H1 (cell line): ENCODE measurements around the gene C5orf24. TPM values are rescaled to one million over a fixed set of nuclear protein-coding genes. Genes with fewer than 3 reads are reported as not detected.

Source experiments
- CTCF ChIA-PET: fragments of 300-600 bp; sonication (Branson Sonifier 250); formaldehyde crosslinking; loops from one replicate; lab custom pipeline; 2021; ENCODE audit not compliant: partially characterized antibody; lab: Charles Lee
- POLR2A ChIA-PET: fragments of 300-600 bp; sonication (Branson Sonifier 250); formaldehyde crosslinking; loops from one replicate; lab custom pipeline; 2021; ENCODE audit warnings: inconsistent platforms; ENCODE audit not compliant: partially characterized antibody; lab: Charles Lee
- DNase-seq, 2 experiments: peaks; one replicate each; pipeline versions ENCODE4 v3.0.0 to v3.0.0-alpha.2; 2010 to 2022; ENCODE audit warnings: low spot score in 2 of 2, low read depth in 1 of 2, mixed read lengths in 1 of 2
- FAIRE-seq: peaks from 2 replicates; lab custom pipeline; 2011; peaks lifted over from hg19 to GRCh38; lab: Jason Lieb, UNC
- H2AFZ ChIP-seq: 2 replicates; pipeline ENCODE4 v1.8.1; 2012; ENCODE audit warnings: low read length, inconsistent platforms
- H2AK5ac ChIP-seq: 2 replicates; pipeline ENCODE4 v1.6.1; 2013; ENCODE audit warnings: low read depth, low read length
- H2BK120ac ChIP-seq: replicated peaks from 2 replicates; pipeline ENCODE3; 2013; ENCODE audit warnings: low read depth, low read length, inconsistent platforms
- H2BK12ac ChIP-seq: 2 replicates; pipeline ENCODE4 v1.6.1; 2013; ENCODE audit warnings: low read depth, low read length
- H2BK15ac ChIP-seq: 2 replicates; pipeline ENCODE4 v1.6.1; 2013; ENCODE audit warnings: low read length
- H2BK20ac ChIP-seq: 2 replicates; pipeline ENCODE4 v1.6.1; 2013; ENCODE audit warnings: low read length
- H2BK5ac ChIP-seq: 2 replicates; pipeline ENCODE4 v1.6.1; 2013; ENCODE audit warnings: low read depth, low read length
- H3K14ac ChIP-seq: 2 replicates; pipeline ENCODE4 v1.6.1; 2013; ENCODE audit warnings: inconsistent platforms; ENCODE audit not compliant: insufficient read length
- H3K18ac ChIP-seq: 2 replicates; pipeline ENCODE4 v1.6.1; 2013; ENCODE audit warnings: low read length; ENCODE audit errors: extremely low read depth
- H3K23ac ChIP-seq: 2 replicates; pipeline ENCODE4 v1.6.1; 2013; ENCODE audit warnings: inconsistent platforms; ENCODE audit not compliant: insufficient read length
- H3K23me2 ChIP-seq: 2 replicates; pipeline ENCODE4 v1.6.1; 2013; ENCODE audit warnings: low read depth, low read length
- H3K27ac ChIP-seq: 2 replicates; pipeline ENCODE4 v1.6.1; 2011; ENCODE audit warnings: low read depth, low read length, inconsistent platforms
- H3K27me3 ChIP-seq, 4 experiments: replicated peaks in 1 of 4; 1 replicate in 1 of 4; 2 replicates in 3 of 4; pipeline versions ENCODE4 v1.6.1 to v1.8.1; 2011 to 2013; ENCODE audit warnings: low read length in 3 of 4, mild to moderate bottlenecking in 3 of 4, inconsistent platforms in 2 of 4, mixed read lengths in 2 of 4, moderate library complexity in 1 of 4; ENCODE audit not compliant: control insufficient read depth in 3 of 4, insufficient read depth in 3 of 4; ENCODE audit errors: extremely low read depth in 1 of 4
- H3K36me3 ChIP-seq, 4 experiments: 2 replicates each; pipeline versions ENCODE4 v1.6.1 to v1.8.1; 2011 to 2013; ENCODE audit warnings: mild to moderate bottlenecking in 4 of 4, low read length in 3 of 4, moderate library complexity in 2 of 4, control low read depth in 1 of 4, inconsistent platforms in 1 of 4; ENCODE audit not compliant: insufficient read depth in 4 of 4, control insufficient read depth in 2 of 4
- H3K4ac ChIP-seq: replicated peaks from 2 replicates; pipeline ENCODE3; 2013; ENCODE audit warnings: low read length, low read depth, mixed read lengths, inconsistent platforms; ENCODE audit not compliant: insufficient read length
- H3K4me1 ChIP-seq, 4 experiments: replicated peaks in 1 of 4; 1 replicate in 1 of 4; 2 replicates in 3 of 4; pipeline versions ENCODE4 v1.6.1 to v1.8.1; 2011 to 2013; ENCODE audit warnings: low read length in 3 of 4, inconsistent platforms in 2 of 4, mixed read lengths in 1 of 4; ENCODE audit not compliant: insufficient read depth in 4 of 4, control insufficient read depth in 3 of 4
- H3K4me2 ChIP-seq, 2 experiments: 2 replicates each; pipeline versions ENCODE4 v1.6.1 to v1.8.1; 2011 to 2013; ENCODE audit warnings: low read depth in 2 of 2, low read length in 2 of 2, control low read depth in 1 of 2, inconsistent platforms in 1 of 2, mild to moderate bottlenecking in 1 of 2; ENCODE audit not compliant: insufficient read depth in 1 of 2
- H3K4me3 ChIP-seq, 4 experiments: fragments of 200-600, 300-600 bp in 1 of 4; sonication (generic), shearing (Covaris generic), sonication (Bioruptor Twin) in 1 of 4; 2 replicates each; pipeline versions ENCODE4 v1.5.1 to v1.8.1; 2011 to 2016; ENCODE audit warnings: low read length in 4 of 4, low read depth in 3 of 4, control low read depth in 2 of 4, inconsistent platforms in 2 of 4, mild to moderate bottlenecking in 2 of 4, mixed read lengths in 1 of 4, moderate library complexity in 1 of 4; ENCODE audit not compliant: insufficient read depth in 2 of 4; ENCODE audit errors: extremely low read depth in 1 of 4
- H3K56ac ChIP-seq: replicated peaks from 2 replicates; pipeline ENCODE3; 2013; ENCODE audit warnings: low read depth, mild to moderate bottlenecking, mixed read lengths, low read length, inconsistent platforms; ENCODE audit not compliant: insufficient read length
- H3K79me1 ChIP-seq: 2 replicates; pipeline ENCODE4 v1.6.1; 2013; ENCODE audit warnings: low read depth, low read length, control low read depth
- H3K79me2 ChIP-seq, 2 experiments: 2 replicates each; pipeline versions ENCODE4 v1.6.1 to v1.8.1; 2012 to 2013; ENCODE audit warnings: low read length in 2 of 2, mild to moderate bottlenecking in 2 of 2, inconsistent platforms in 1 of 2; ENCODE audit not compliant: insufficient read depth in 2 of 2, control insufficient read depth in 1 of 2
- H3K9ac ChIP-seq, 4 experiments: replicated peaks in 1 of 4; 1 replicate in 1 of 4; 2 replicates in 3 of 4; pipeline versions ENCODE4 v1.6.1 to v1.8.1; 2011 to 2013; ENCODE audit warnings: low read depth in 3 of 4, low read length in 3 of 4, control low read depth in 2 of 4, mild to moderate bottlenecking in 2 of 4, moderate library complexity in 2 of 4, inconsistent platforms in 1 of 4; ENCODE audit errors: extremely low read depth in 1 of 4
- H3K9me3 ChIP-seq, 2 experiments: 2 replicates each; pipeline versions ENCODE4 v1.6.1 to v1.8.1; 2012 to 2013; ENCODE audit warnings: mild to moderate bottlenecking in 2 of 2, moderate library complexity in 2 of 2, control low read depth in 1 of 2, inconsistent platforms in 1 of 2, low read depth in 1 of 2, low read length in 1 of 2, mixed read lengths in 1 of 2; ENCODE audit not compliant: insufficient read depth in 2 of 2
- H4K20me1 ChIP-seq, 2 experiments: replicated peaks in 1 of 2; 2 replicates each; pipeline versions ENCODE3 to v1.8.1; 2011 to 2013; ENCODE audit warnings: inconsistent platforms in 2 of 2, low read length in 2 of 2, mild to moderate bottlenecking in 1 of 2; ENCODE audit not compliant: insufficient read depth in 2 of 2, control insufficient read depth in 1 of 2
- H4K5ac ChIP-seq: 2 replicates; pipeline ENCODE4 v1.6.1; 2013; ENCODE audit warnings: low read length, low read depth, mixed read lengths, inconsistent platforms; ENCODE audit not compliant: insufficient read length
- H4K8ac ChIP-seq: 2 replicates; pipeline ENCODE4 v1.8.0; 2013; ENCODE audit warnings: mild to moderate bottlenecking, moderate library complexity, low read length, inconsistent platforms; ENCODE audit not compliant: insufficient read depth; ENCODE audit errors: extremely low read depth
- H4K91ac ChIP-seq: replicated peaks from 2 replicates; pipeline ENCODE3; 2013; ENCODE audit warnings: low read length, mixed read lengths, inconsistent platforms; ENCODE audit not compliant: insufficient read length
- ATF3 ChIP-seq: IDR thresholded peaks from 2 replicates; pipeline ENCODE4 v1.6.1; 2011; ENCODE audit warnings: low read depth, mild to moderate bottlenecking, low read length; ENCODE audit not compliant: insufficient read depth
- CTBP2 ChIP-seq: IDR thresholded peaks from 2 replicates; pipeline ENCODE4 v1.7.0; 2011; ENCODE audit warnings: borderline replicate concordance, mild to moderate bottlenecking, moderate library complexity, mixed read lengths, low read length; ENCODE audit not compliant: insufficient read depth, insufficient read length
- EGR1 ChIP-seq: IDR thresholded peaks from 2 replicates; pipeline ENCODE4 v1.6.1; 2011; ENCODE audit warnings: low read depth, low read length, borderline replicate concordance
- FOSL1 ChIP-seq: IDR thresholded peaks from 2 replicates; pipeline ENCODE4 v1.6.1; 2011; ENCODE audit warnings: mild to moderate bottlenecking, low read depth, low read length, moderate library complexity; ENCODE audit not compliant: insufficient read depth
- GTF2F1 ChIP-seq: IDR thresholded peaks from 2 replicates; pipeline ENCODE4 v1.6.1; 2012; ENCODE audit warnings: low read depth, low read length, improper control_type of control experiment, borderline replicate concordance
- KDM1A ChIP-seq: fragments of 200-600, 300-600 bp; sonication (generic); IDR thresholded peaks from 2 replicates; pipeline ENCODE4 v1.7.1; 2016; ENCODE audit warnings: mild to moderate bottlenecking, low read length, borderline replicate concordance
- POLR2A ChIP-seq, 2 experiments: IDR thresholded peaks; 1 replicate in 1 of 2; 2 replicates in 1 of 2; pipeline ENCODE4 v1.6.1; 2011; ENCODE audit warnings: low read depth in 2 of 2, low read length in 2 of 2, mild to moderate bottlenecking in 2 of 2; ENCODE audit errors: control extremely low read depth in 1 of 2
- POLR2AphosphoS5 ChIP-seq: IDR thresholded peaks from 2 replicates; pipeline ENCODE4 v1.6.1; 2011; ENCODE audit warnings: low read depth, low read length
- RBBP5 ChIP-seq: IDR thresholded peaks from 2 replicates; pipeline ENCODE4 v1.7.1; 2012; ENCODE audit warnings: low read depth, mild to moderate bottlenecking, inconsistent platforms, low read length, moderate library complexity, borderline replicate concordance
- SP1 ChIP-seq: IDR thresholded peaks from 2 replicates; pipeline ENCODE4 v1.6.1; 2011; ENCODE audit warnings: low read depth, low read length
- SP4 ChIP-seq: IDR thresholded peaks from 2 replicates; pipeline ENCODE4 v1.6.1; 2012; ENCODE audit warnings: low read length, inconsistent platforms
- TAF1 ChIP-seq: IDR thresholded peaks from 2 replicates; pipeline ENCODE4 v1.6.1; 2011; ENCODE audit warnings: mild to moderate bottlenecking, low read depth, low read length
- WGBS, 2 experiments: shearing (Covaris generic) in 1 of 2; methylation state at CpG; one replicate each; pipeline versions ENCODE4 v1.1.6 to v1.1.7; 2013 to 2015; ENCODE audit warnings: low lambda C conversion rate in 2 of 2, mixed read lengths in 2 of 2, inconsistent platforms in 1 of 2, low coverage in 1 of 2, missing lambda C conversion rate in 1 of 2; ENCODE audit not compliant: insufficient replicate concordance in 2 of 2, insufficient coverage in 1 of 2, insufficient read length in 1 of 2; ENCODE audit errors: extremely low coverage in 1 of 2, missing lambda C conversion rate in 1 of 2; 5-methylcytosine and 5-hydroxymethylcytosine counted together
- polyA plus RNA-seq, 7 experiments: library from polyadenylated mRNA; depleted of rRNA in 3 of 7; stranded (reverse) in 5 of 7; unstranded in 2 of 7; fragments of >200 nt in 5 of 7; fragments of 200-250 nt in 2 of 7; gene quantifications; 1 replicate in 5 of 7; 2 replicates in 1 of 7; 4 replicates in 1 of 7; pipeline versions ENCODE4 v1.2.1 to v1.2.3, GENCODE V29; 2011 to 2013; ENCODE audit warnings: missing spikeins in 2 of 7, mixed read lengths in 2 of 7
- total RNA-seq: library from RNA; stranded (reverse); fragmentation: NEBNext Ultra II Directional; extraction: Animal tissue kit (Norgen Biotek cat#: 25700); gene quantifications from 2 replicates; pipeline ENCODE4 v1.2.1, GENCODE V29; 2021
- TF ChIP-seq, protein P1 (sequence below): IDR thresholded peaks from 2 replicates; pipeline ENCODE4 v1.6.1; 2011; ENCODE audit warnings: low read length, improper control_type of control experiment

C5orf24 gene
- total and polyA plus RNA-seq, 2 of the 8 experiments (the other 6 are each of a cell fraction or from before 2014, with no cell fraction given): 11.1 to 20.2 TPM

DNA sequence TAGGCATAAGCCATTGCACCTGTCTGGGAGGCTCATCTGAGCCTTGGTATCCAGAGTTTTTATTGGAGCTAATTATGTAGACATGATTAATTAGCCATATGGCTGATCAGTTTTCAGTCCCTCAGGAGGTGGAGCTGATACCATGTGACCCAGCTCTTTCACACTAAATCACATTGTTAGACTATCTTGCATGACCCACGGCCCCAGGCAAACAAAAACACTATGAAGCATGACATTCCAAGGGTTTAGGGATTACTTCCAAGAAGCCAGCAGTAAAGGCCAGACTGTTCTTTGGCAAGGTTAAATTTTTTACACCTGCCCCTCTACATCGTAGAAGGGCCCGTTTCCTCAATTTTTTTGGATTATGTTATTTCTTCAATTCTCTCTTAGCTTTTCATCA lies 5.0 kb upstream of the C5orf24 start:
- WGBS, 2 experiments: 91% methylated on average over 3 of the region's 3 CpGs; no CpG with 5 or more reads in 1 of the 2 experiments
- CTCF ChIA-PET: interaction anchor here (0.7 to 1.7 kb wide), 3 partner anchors 11 to 213 kb away, joined by 4 to 5 read pairs (median 4); no protein-coding TSS in a partner anchor
- TF ChIP-seq TAF1 (no peak), KDM1A (no peak), POLR2A (IDR thresholded peaks at IDR 0.05; ENCODE audit: control extremely low read depth in 1 of 2, low read depth in 2 of 2, low read length in 2 of 2) (no peak), GTF2F1 (no peak), FOSL1 (no peak), SP4 (no peak), RBBP5 (no peak), EGR1 (no peak), POLR2AphosphoS5 (no peak), ATF3 (no peak), CTBP2 (no peak), SP1 (no peak)
- TF ChIP-seq, protein P1, sequence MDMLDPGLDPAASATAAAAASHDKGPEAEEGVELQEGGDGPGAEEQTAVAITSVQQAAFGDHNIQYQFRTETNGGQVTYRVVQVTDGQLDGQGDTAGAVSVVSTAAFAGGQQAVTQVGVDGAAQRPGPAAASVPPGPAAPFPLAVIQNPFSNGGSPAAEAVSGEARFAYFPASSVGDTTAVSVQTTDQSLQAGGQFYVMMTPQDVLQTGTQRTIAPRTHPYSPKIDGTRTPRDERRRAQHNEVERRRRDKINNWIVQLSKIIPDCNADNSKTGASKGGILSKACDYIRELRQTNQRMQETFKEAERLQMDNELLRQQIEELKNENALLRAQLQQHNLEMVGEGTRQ: no peak

More for the DNA sequence above, 5.0 kb upstream of the C5orf24 start:
- DNase-seq (no peak), FAIRE-seq (no peak)
- no peak overlapping the region for H3K4me2 ChIP-seq
- no peaks in the 10 kb centered on the region for H3K9me3 ChIP-seq
- H3K36me3 ChIP-seq: peaks cover 0 to 22% (median 6%) of the 10 kb centered on the region in 4 experiments; a peak in 4 of 8 replicates
- H3K79me1 ChIP-seq: no peaks in the 10 kb centered on the region
- H3K23ac ChIP-seq: no peak overlapping the region
- H2AFZ ChIP-seq: no peak overlapping the region
- H3K27me3 ChIP-seq: no peaks in the 10 kb centered on the region
- H2BK5ac ChIP-seq: no peak overlapping the region
- H2BK20ac ChIP-seq: no peak overlapping the region
- H3K79me2 ChIP-seq: no peaks in the 10 kb centered on the region
- no peaks in the 10 kb centered on the region for H4K20me1 ChIP-seq
- H3K9ac ChIP-seq: no peak overlapping the region
- POLR2A ChIA-PET: interaction anchor here (0.6 to 1.4 kb wide), 3 partner anchors 64 to 166 kb away, joined by 3 to 6 read pairs (median 4); partner anchors contain the start of gene PCBD2
- H3K4me3 ChIP-seq: no peak overlapping the region
- H3K56ac ChIP-seq: no peak overlapping the region
- H3K4me1 ChIP-seq: no peaks in the 10 kb centered on the region
- no peak overlapping the region for H3K14ac ChIP-seq
- no peak overlapping the region for H2AK5ac ChIP-seq
- no peak overlapping the region for H4K8ac ChIP-seq
- H3K18ac ChIP-seq: no peak overlapping the region
- no peak overlapping the region for H4K91ac ChIP-seq
- H3K23me2 ChIP-seq: no peaks in the 10 kb centered on the region
- H2BK15ac ChIP-seq: no peak overlapping the region
- H3K4ac ChIP-seq: no peak overlapping the region
- H4K5ac ChIP-seq: no peak overlapping the region
- no peak overlapping the region for H2BK120ac ChIP-seq
- H2BK12ac ChIP-seq: no peak overlapping the region
- H3K27ac ChIP-seq: no peak overlapping the region
